ENCODE measurements around the gene SPHK2. TPM values are rescaled to one million over a fixed set of nuclear protein-coding genes. Genes with fewer than 3 reads are reported as not detected.
"Not testable (repeated sequence)": the region's sequence is repeated elsewhere in the genome, so short reads cannot be mapped to it uniquely, and the experiment has no call there.

The SPHK2 gene
- total RNA-seq, 2 experiments from 2014 or later: 22.3 to 22.9 TPM

- Mint-ChIP-seq H3K4me3 (no peak overlapping the region), H3K4me1 (ENCODE audit: low read depth) (peaks cover 3% of the 10 kb centered on the region), H3K36me3 (ENCODE audit: low read depth) (no peaks in the 10 kb centered on the region), H3K9me3 (no peaks in the 10 kb centered on the region), H3K27ac (no peak overlapping the region), H3K27me3 (no peaks in the 10 kb centered on the region)
- ATAC-seq (no peak), DNase-seq (no peak)
- ChIA-PET POLR2A (interaction anchor here (1.0 kb wide), 1 partner anchor 11 kb away, joined by 3 read pairs; no protein-coding TSS in a partner anchor), CTCF (interaction anchor here (1.0 to 3.1 kb wide), 7 partner anchors 18 to 119 kb away, joined by 3 to 18 read pairs (median 6); partner anchors contain the start of gene RASIP1)
- intact Hi-C loops (cut with micrococcal nuclease): no loop called here
- no peak for TF ChIP-seq CTCF (IDR thresholded peaks at IDR 0.05)
Measured at GRCh38 chr19:48676487-48676886, 57.2 kb downstream of the SPHK2 start.

- peaks cover 3% of the 10 kb centered on the region for H3K4me1 Mint-ChIP-seq (ENCODE audit: low read depth)
- POLR2A ChIA-PET: interaction anchor here (1.0 kb wide), 1 partner anchor 11 kb away, joined by 3 read pairs; no protein-coding TSS in a partner anchor
Measured at GRCh38 chr19:48676887-48677286, 57.6 kb downstream of the SPHK2 start.

GRCh38 chr19:48678201-48678600, 58.9 kb downstream of the SPHK2 start:
- intact Hi-C loops (cut with micrococcal nuclease): no loop called here
- Mint-ChIP-seq H3K4me1 (ENCODE audit: low read depth) (peaks cover 3% of the 10 kb centered on the region), H3K27me3 (no peaks in the 10 kb centered on the region), H3K27ac (no peak overlapping the region), H3K36me3 (ENCODE audit: low read depth) (no peaks in the 10 kb centered on the region), H3K9me3 (no peaks in the 10 kb centered on the region), H3K4me3 (no peak overlapping the region)
- CTCF ChIA-PET: no interaction called here
- ATAC-seq (no peak), DNase-seq (no peak)
- POLR2A ChIA-PET: no interaction called here
- no peak for TF ChIP-seq CTCF (IDR thresholded peaks at IDR 0.05)

More at GRCh38 chr19:48676887-48677286, 57.6 kb downstream of the SPHK2 start:
- CTCF ChIA-PET: interaction anchor here (1.0 to 3.1 kb wide), 3 partner anchors 24 to 112 kb away, joined by 3 to 15 read pairs (median 3); no protein-coding TSS in a partner anchor
- TF ChIP-seq CTCF (IDR thresholded peaks at IDR 0.05): no peak
- Mint-ChIP-seq H3K27me3 (no peaks in the 10 kb centered on the region), H3K36me3 (ENCODE audit: low read depth) (no peaks in the 10 kb centered on the region), H3K4me3 (no peak overlapping the region), H3K9me3 (no peaks in the 10 kb centered on the region), H3K27ac (no peak overlapping the region)
- no peak for ATAC-seq
- no peak for DNase-seq
- intact Hi-C loops (cut with micrococcal nuclease): no loop called here

GRCh38 chr19:48680006-48680405, 60.7 kb downstream of the SPHK2 start:
- H3K4me1 Mint-ChIP-seq (ENCODE audit: low read depth); intact Hi-C loops (cut with micrococcal nuclease); ATAC-seq; H3K27ac Mint-ChIP-seq; H3K9me3 Mint-ChIP-seq; DNase-seq; H3K27me3 Mint-ChIP-seq; H3K4me3 Mint-ChIP-seq; H3K36me3 Mint-ChIP-seq (ENCODE audit: low read depth): not testable (repeated sequence)
- ChIA-PET POLR2A (interaction anchor here (0.6 kb wide), 1 partner anchor 18 kb away, joined by 3 read pairs; no protein-coding TSS in a partner anchor), CTCF (interaction anchor here (1.0 kb wide), 1 partner anchor 108 kb away, joined by 3 read pairs; no protein-coding TSS in a partner anchor)

Other genes starting within 250 kb of the SPHK2 start
- 10 to 100 TPM; 66.3 to 66.7 TPM for gene KDELR1, start 228.0 kb upstream of the SPHK2 start, total RNA-seq
- under 1 TPM; 0.13 to 0.18 TPM for gene GRIN2D, start 225.8 kb upstream of the SPHK2 start, total RNA-seq
- 10 to 100 TPM; 49.4 to 50.1 TPM for gene GRWD1, start 173.5 kb upstream of the SPHK2 start, total RNA-seq
- gene KCNJ14, start 163.9 kb upstream of the SPHK2 start, total RNA-seq: 1 to 10 TPM; 1.3 to 1.5 TPM
- gene CYTH2, start 150.1 kb upstream of the SPHK2 start, total RNA-seq: 10 to 100 TPM; 23.8 to 24.5 TPM
- 1 to 10 TPM; 3.4 to 4.0 TPM for gene LMTK3, start 107.7 kb upstream of the SPHK2 start, total RNA-seq
- gene SULT2B1, start 67.3 kb upstream of the SPHK2 start, total RNA-seq: not detected
- gene SPACA4, start 12.8 kb upstream of the SPHK2 start, total RNA-seq: not detected
- 1 to 10 TPM; 3.8 to 4.7 TPM for gene FAM83E, start 4.4 kb upstream of the SPHK2 start, total RNA-seq
- 1,000 to 10,000 TPM; 2,304 to 2,324 TPM for gene RPL18, start 328 bp upstream of the SPHK2 start, total RNA-seq
- 10 to 100 TPM; 10.8 to 13.1 TPM for gene DBP, start 17.9 kb downstream of the SPHK2 start, total RNA-seq
- gene CA11, start 26.7 kb downstream of the SPHK2 start, total RNA-seq: 10 to 100 TPM; 11.1 to 13.0 TPM
- gene NTN5, start 53.5 kb downstream of the SPHK2 start, total RNA-seq: under 1 TPM; 0.16 to 0.83 TPM
- gene FUT2, start 76.5 kb downstream of the SPHK2 start, total RNA-seq: not detected
- 1 to 10 TPM in 1 of 2 experiments, under 1 TPM in 1; 0.56 to 1.0 TPM for gene MAMSTR, start 100.2 kb downstream of the SPHK2 start, total RNA-seq
- gene RASIP1, start 121.1 kb downstream of the SPHK2 start, total RNA-seq: 1 to 10 TPM in 1 of 2 experiments, under 1 TPM in 1; 0.72 to 1.2 TPM
- gene IZUMO1, start 127.4 kb downstream of the SPHK2 start, total RNA-seq: not detected
- gene FUT1, start 133.1 kb downstream of the SPHK2 start, total RNA-seq: under 1 TPM; 0.09 to 0.11 TPM
- gene FGF21, start 136.0 kb downstream of the SPHK2 start, total RNA-seq: not detected
- gene BCAT2, start 191.5 kb downstream of the SPHK2 start, total RNA-seq: 10 to 100 TPM; 59.5 to 63.3 TPM
- gene HSD17B14, start 217.0 kb downstream of the SPHK2 start, total RNA-seq: under 1 TPM; 0.47 to 0.56 TPM
- 1 to 10 TPM; 9.4 to 9.7 TPM for gene PLEKHA4, start 249.1 kb downstream of the SPHK2 start, total RNA-seq

All from activated CD8-positive, alpha-beta T cell treated with anti-CD3 and anti-CD28 coated beads for 36 hours (primary cell).